MCF 10A (cell line): ENCODE measurements around the gene LMX1B. TPM values are rescaled to one million over a fixed set of nuclear protein-coding genes. Genes with fewer than 3 reads are reported as not detected.
"Not testable (repeated sequence)": the region's sequence is repeated elsewhere in the genome, so short reads cannot be mapped to it uniquely, and the experiment has no call there.

ENCODE experiments used
- BruUV-seq: library from RNA; stranded (reverse); fragments of 400-500 nt; replicated peaks from 2 replicates; lab custom pipeline; 2021; lab: Mats Ljungman, UMichigan
- CTCF ChIA-PET: fragments of 300-600 bp; sonication (Branson Sonifier 250); formaldehyde crosslinking; extraction: SDS; loops from one replicate; lab custom pipeline; 2021; ENCODE audit warnings: antibody characterized with exemption, inconsistent platforms; lab: Yijun Ruan, JAX
- POLR2A ChIA-PET: fragments of 300-600, 350-650 bp; sonication (Branson Sonifier 250); formaldehyde crosslinking; extraction: SDS; loops from one replicate; lab custom pipeline; 2020; ENCODE audit warnings: antibody characterized with exemption, inconsistent platforms; lab: Yijun Ruan, JAX
- DNase-seq: peaks from one replicate; pipeline ENCODE4 v3.0.0-alpha.2; 2018; ENCODE audit not compliant: unreplicated experiment
- H3K27ac Mint-ChIP-seq: one replicate; pipeline ENCODE4 v1.8.0; 2022; ENCODE audit warnings: mild to moderate bottlenecking, low read depth, mixed read lengths; ENCODE audit not compliant: unreplicated experiment
- H3K27me3 Mint-ChIP-seq: one replicate; pipeline ENCODE4 v1.8.0; 2022; ENCODE audit warnings: mixed read lengths; ENCODE audit not compliant: insufficient read depth, unreplicated experiment
- H3K36me3 Mint-ChIP-seq: one replicate; pipeline ENCODE4 v1.8.0; 2022; ENCODE audit warnings: mild to moderate bottlenecking, moderate library complexity, mixed read lengths; ENCODE audit not compliant: insufficient read depth, unreplicated experiment
- H3K4me1 Mint-ChIP-seq: one replicate; pipeline ENCODE4 v1.8.0; 2022; ENCODE audit warnings: mixed read lengths; ENCODE audit not compliant: insufficient read depth, unreplicated experiment
- H3K4me3 Mint-ChIP-seq: one replicate; pipeline ENCODE4 v1.8.0; 2022; ENCODE audit warnings: mild to moderate bottlenecking, moderate library complexity, mixed read lengths; ENCODE audit not compliant: unreplicated experiment
- H3K9me3 Mint-ChIP-seq: one replicate; pipeline ENCODE4 v1.8.0; 2022; ENCODE audit warnings: mixed read lengths; ENCODE audit not compliant: unreplicated experiment
- intact Hi-C: fragments of 100-400 bp; cut with micrococcal nuclease; formaldehyde crosslinking; loops from 2 replicates; pipeline ENCODE4 v1.14.1; 2022
- total RNA-seq: library from RNA; stranded (reverse); gene quantifications from 2 replicates; pipeline ENCODE4 v1.2.3, GENCODE V29; 2022
- TF ChIP-seq, protein P1 (sequence below): fragments of 200-600 bp; IDR thresholded peaks from one replicate; pipeline ENCODE4 v1.8.0; 2022; ENCODE audit warnings: antibody characterized with exemption, mild to moderate bottlenecking; ENCODE audit not compliant: unreplicated experiment

The LMX1B gene
- total RNA-seq, 1 experiment from 2014 or later = 3.4 TPM

DNA sequence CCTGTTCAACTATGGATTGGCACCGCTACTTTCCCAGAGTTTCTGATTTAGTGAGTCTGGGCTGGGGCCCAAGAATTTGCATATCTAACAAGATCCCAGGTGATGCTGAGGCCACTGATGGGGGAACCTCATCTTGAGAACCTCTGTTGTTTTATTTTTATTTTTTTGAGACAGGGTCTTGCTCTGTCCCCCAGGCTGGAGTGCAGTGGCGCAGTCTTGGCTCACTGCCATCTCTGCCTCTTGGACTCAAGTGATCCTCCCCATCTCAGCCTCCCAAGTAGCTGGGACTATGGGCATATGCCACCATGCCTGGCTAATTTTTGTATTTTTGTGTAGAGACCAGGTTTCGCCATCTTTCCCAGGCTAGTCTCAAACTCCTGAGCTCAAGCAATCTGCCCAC, 35.7 kb downstream of the LMX1B start:
- H3K36me3 Mint-ChIP-seq = no peaks in the 10 kb centered on the region
- ChIA-PET POLR2A (no interaction called here), CTCF (no interaction called here)
- no peak for DNase-seq
- H3K27me3 Mint-ChIP-seq = peaks cover 22% of the 10 kb centered on the region
- no peaks in the 10 kb centered on the region for H3K9me3 Mint-ChIP-seq
- H3K27ac Mint-ChIP-seq = no peak overlapping the region
- TF ChIP-seq, protein P1, sequence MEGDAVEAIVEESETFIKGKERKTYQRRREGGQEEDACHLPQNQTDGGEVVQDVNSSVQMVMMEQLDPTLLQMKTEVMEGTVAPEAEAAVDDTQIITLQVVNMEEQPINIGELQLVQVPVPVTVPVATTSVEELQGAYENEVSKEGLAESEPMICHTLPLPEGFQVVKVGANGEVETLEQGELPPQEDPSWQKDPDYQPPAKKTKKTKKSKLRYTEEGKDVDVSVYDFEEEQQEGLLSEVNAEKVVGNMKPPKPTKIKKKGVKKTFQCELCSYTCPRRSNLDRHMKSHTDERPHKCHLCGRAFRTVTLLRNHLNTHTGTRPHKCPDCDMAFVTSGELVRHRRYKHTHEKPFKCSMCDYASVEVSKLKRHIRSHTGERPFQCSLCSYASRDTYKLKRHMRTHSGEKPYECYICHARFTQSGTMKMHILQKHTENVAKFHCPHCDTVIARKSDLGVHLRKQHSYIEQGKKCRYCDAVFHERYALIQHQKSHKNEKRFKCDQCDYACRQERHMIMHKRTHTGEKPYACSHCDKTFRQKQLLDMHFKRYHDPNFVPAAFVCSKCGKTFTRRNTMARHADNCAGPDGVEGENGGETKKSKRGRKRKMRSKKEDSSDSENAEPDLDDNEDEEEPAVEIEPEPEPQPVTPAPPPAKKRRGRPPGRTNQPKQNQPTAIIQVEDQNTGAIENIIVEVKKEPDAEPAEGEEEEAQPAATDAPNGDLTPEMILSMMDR = no peak
- intact Hi-C loops = no loop called here
- no peak overlapping the region for H3K4me3 Mint-ChIP-seq
- BruUV-seq = no TSS peak
- no peaks in the 10 kb centered on the region for H3K4me1 Mint-ChIP-seq

DNA sequence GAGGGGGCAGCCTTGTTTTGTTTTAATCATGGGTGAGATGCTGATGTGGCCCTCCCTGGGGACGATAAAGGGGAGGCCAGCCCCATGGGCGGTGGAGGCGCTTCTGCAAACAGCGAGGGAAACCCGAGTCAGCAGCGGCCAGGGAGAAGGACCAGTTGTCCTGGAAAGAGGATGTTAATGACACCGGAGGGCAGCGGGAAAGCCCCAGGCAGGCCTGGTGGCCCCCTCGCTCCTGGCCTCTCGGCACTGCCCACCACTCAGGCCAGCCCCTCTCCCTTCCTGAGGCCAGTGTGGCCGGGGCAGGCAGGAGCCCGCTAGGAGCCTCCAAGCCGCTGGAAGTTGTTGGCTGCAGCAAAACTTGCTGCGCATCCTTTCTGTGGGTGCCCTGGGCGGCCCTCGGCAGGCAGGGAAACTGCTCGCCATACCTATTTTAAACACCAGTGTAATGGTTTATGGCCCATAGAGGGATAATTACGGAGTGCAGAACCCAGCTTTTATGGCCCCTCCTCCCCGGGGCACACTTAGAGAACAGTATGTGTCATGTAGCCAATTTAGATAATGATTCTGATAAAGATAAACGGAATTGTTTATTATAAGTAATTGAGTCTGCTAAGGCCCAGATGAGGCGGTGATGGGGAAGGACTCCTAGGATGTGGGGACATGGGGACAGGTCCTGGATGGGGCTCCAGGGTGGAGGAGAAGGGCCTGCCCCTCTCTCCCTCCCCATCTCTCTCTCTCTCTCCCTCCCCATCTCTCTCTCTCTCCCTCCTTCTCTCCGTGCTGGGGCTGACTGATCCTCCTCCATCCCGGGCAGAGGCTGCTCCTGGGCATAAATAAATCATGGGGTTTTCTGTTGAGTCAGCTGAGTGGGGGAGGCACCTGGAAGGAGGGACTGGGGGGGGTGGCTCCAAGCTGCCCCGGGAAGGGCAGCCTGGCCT, 36.9 kb downstream of the LMX1B start:
- intact Hi-C loops = no loop called here
- Mint-ChIP-seq H3K27ac (no peak overlapping the region), H3K9me3 (no peaks in the 10 kb centered on the region), H3K4me3 (no peak overlapping the region), H3K36me3 (no peaks in the 10 kb centered on the region), H3K27me3 (peaks cover 21% of the 10 kb centered on the region), H3K4me1 (no peaks in the 10 kb centered on the region)
- BruUV-seq = no TSS peak
- no peak for DNase-seq
- POLR2A ChIA-PET = no interaction called here
- TF ChIP-seq, protein P1 = no peak
- CTCF ChIA-PET = interaction anchor here (0.7 to 1.2 kb wide), 2 partner anchors 51 to 56 kb away, joined by 3 to 6 read pairs; no protein-coding TSS in a partner anchor

DNA sequence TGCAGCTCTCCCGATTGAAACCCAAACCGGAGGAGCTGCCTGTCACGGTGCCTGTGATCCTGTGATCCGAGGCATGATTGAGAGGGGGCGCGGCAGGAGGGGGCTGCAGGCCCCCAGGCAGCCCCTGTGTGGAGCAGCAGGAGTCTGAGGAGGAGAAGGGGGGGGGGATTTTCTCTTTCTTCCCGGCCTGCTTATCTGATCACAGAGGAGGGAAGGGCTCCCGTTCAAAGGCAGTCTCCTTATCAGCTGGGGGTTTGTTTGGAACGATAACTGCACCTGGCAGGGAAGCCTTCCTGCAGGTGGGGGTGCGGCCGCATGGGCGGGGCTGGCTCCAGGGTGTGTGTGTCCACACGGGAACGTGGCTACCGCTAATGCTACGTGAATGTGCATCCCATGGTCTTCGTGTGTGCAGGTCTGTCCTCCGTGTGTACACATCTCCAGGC, 38.4 kb downstream of the LMX1B start:
- H3K27me3 Mint-ChIP-seq = peaks cover 10% of the 10 kb centered on the region
- CTCF ChIA-PET = interaction anchor here (0.7 kb wide), 1 partner anchor 1233 kb away, joined by 3 read pairs; no protein-coding TSS in a partner anchor
- no peak overlapping the region for H3K4me3 Mint-ChIP-seq
- H3K36me3 Mint-ChIP-seq = no peaks in the 10 kb centered on the region
- H3K9me3 Mint-ChIP-seq = no peaks in the 10 kb centered on the region
- H3K27ac Mint-ChIP-seq = no peak overlapping the region
- H3K4me1 Mint-ChIP-seq = no peaks in the 10 kb centered on the region
- DNase-seq = no peak
- intact Hi-C loops = no loop called here
- POLR2A ChIA-PET = no interaction called here
- TF ChIP-seq, protein P1 = no peak
- no TSS peak for BruUV-seq

DNA sequence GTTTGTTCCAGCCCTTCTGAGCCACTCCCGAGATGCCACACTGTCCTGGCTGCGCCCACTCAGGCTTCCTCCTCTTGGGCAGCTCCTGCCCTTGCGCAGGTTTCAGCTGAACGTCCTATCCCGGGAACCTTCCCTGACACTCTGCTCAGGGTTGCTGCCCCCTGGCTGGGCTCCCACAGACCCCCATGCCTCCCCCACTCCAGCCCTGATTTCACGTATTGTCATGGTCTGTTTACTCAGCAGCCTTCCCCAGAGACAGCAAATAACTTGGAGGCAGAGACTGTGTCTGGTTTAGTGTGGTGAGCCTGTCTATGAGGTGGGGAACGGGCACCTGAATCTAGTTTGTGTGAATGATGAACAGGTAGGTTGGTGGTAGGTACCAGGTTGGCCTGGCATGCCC, 40.4 kb downstream of the LMX1B start:
- DNase-seq = no peak
- ChIA-PET CTCF (no interaction called here), POLR2A (no interaction called here)
- Mint-ChIP-seq H3K27ac (no peak overlapping the region), H3K4me1 (no peaks in the 10 kb centered on the region), H3K36me3 (no peaks in the 10 kb centered on the region), H3K4me3 (no peak overlapping the region), H3K27me3 (no peaks in the 10 kb centered on the region), H3K9me3 (no peaks in the 10 kb centered on the region)
- no TSS peak for BruUV-seq
- intact Hi-C loops = no loop called here
- TF ChIP-seq, protein P1 = no peak

DNA sequence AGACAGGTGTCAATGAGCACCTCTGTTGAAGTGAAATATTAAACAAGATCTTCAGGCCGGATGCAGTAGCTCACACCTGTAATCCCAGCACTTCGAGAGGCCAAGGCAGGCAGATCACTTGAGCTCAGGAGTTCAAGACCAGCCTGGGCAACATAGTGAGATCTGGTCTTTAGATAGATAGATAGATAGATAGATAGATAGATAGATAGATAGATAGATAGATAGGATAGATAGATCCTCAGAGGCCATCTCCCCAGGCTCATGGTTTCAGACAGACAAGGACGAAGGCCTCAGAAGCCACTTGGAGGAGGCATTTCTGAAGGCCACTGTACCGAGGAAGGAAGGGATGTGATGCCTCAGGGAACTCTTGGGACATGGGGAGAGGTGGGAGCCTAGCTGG, 42.5 kb downstream of the LMX1B start:
- H3K9me3 Mint-ChIP-seq, POLR2A ChIA-PET, H3K4me3 Mint-ChIP-seq, BruUV-seq, H3K27me3 Mint-ChIP-seq, H3K27ac Mint-ChIP-seq, H3K36me3 Mint-ChIP-seq, intact Hi-C loops, DNase-seq, H3K4me1 Mint-ChIP-seq: not testable (repeated sequence)
- CTCF ChIA-PET = interaction anchor here (0.6 to 2.0 kb wide), 3 partner anchors 33 to 125 kb away, joined by 3 to 4 read pairs (median 3); no protein-coding TSS in a partner anchor
